Progenitor cell of endocrine pancreas (in vitro differentiated cells): ENCODE results near the gene ANGEL2. TPM values are rescaled to one million over a fixed set of nuclear protein-coding genes. Genes with fewer than 3 reads are reported as not detected.

Experiments used
- DNase-seq: peaks from one replicate; pipeline ENCODE4 v3.0.0; 2021; ENCODE audit warnings: low spot score; ENCODE audit not compliant: unreplicated experiment
- H3K27ac Mint-ChIP-seq: 2 replicates; pipeline ENCODE4 v1.8.0; 2021; ENCODE audit warnings: mild to moderate bottlenecking, moderate library complexity, mixed read lengths
- H3K27me3 Mint-ChIP-seq: 2 replicates; pipeline ENCODE4 v1.8.0; 2021; ENCODE audit warnings: mixed read lengths
- H3K36me3 Mint-ChIP-seq: 2 replicates; pipeline ENCODE4 v1.8.0; 2022; ENCODE audit warnings: mixed read lengths; ENCODE audit not compliant: insufficient read depth
- H3K4me1 Mint-ChIP-seq: 2 replicates; pipeline ENCODE4 v1.8.0; 2021; ENCODE audit warnings: low read depth, mixed read lengths
- H3K4me3 Mint-ChIP-seq: 2 replicates; pipeline ENCODE4 v1.8.0; 2021; ENCODE audit warnings: low read depth, mild to moderate bottlenecking, moderate library complexity, mixed read lengths
- H3K9me3 Mint-ChIP-seq: 2 replicates; pipeline ENCODE4 v1.8.0; 2021; ENCODE audit warnings: low read depth, mixed read lengths
- CTCF ChIP-seq: fragments of 200-600 bp; sonication (generic); IDR thresholded peaks from one replicate; pipeline ENCODE4 v1.5.0; 2021; ENCODE audit warnings: antibody characterized with exemption, mild to moderate bottlenecking; ENCODE audit not compliant: unreplicated experiment
- total RNA-seq: library from RNA; stranded (reverse); gene quantifications from 2 replicates; pipeline ENCODE4 v1.2.1, GENCODE V29; 2021

ANGEL2 gene
- total RNA-seq, 1 donor from 2014 or later = 50.6 TPM

- Mint-ChIP-seq H3K4me3 (no peak overlapping the region), H3K27me3 (no peaks in the 10 kb centered on the region), H3K27ac (no peak overlapping the region), H3K4me1 (peaks cover 6% of the 10 kb centered on the region), H3K36me3 (peaks cover 8% of the 10 kb centered on the region), H3K9me3 (no peaks in the 10 kb centered on the region)
- TF ChIP-seq CTCF = no peak
- no peak for DNase-seq
Measured at GRCh38 chr1:212990276-212990675, 25.4 kb downstream of the ANGEL2 start.

DNA sequence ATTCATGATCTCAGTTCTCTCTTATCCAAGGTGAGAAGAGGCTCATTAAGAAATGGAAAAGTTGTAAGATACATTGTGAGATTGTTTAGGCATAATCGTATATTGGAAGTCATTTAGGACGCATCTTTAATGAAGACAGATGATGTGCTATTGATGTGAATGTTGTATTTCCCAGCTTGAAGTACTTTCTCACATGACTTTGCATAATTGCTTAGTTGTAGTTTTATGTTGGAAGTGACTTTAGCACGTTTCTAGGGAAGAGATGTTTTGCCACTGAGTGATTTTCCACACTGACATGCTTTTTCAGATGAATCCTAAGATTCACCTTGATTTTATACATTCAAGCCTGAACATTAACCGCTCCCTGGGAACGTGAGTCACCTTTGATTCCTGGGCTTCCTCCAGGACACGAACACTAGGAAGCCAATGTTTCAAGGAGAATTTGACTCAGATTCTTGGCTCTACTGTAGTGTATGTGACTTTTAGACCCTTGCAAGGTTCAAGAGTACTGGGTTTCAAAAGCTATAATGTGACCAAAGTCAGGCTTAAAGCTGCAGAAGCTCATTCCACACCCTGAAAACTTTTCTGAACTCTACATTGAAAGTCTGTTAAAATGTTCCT, 27.9 kb downstream of the ANGEL2 start:
- Mint-ChIP-seq H3K36me3 (peaks cover 5% of the 10 kb centered on the region), H3K4me3 (no peak overlapping the region), H3K27me3 (no peaks in the 10 kb centered on the region), H3K4me1 (peaks cover 6% of the 10 kb centered on the region), H3K27ac (no peak overlapping the region), H3K9me3 (no peaks in the 10 kb centered on the region)
- no peak for TF ChIP-seq CTCF
- DNase-seq = no peak

GRCh38 chr1:212986551-212986950, 29.1 kb downstream of the ANGEL2 start:
- no peaks in the 10 kb centered on the region for H3K27me3 Mint-ChIP-seq
- no peaks in the 10 kb centered on the region for H3K9me3 Mint-ChIP-seq
- no peaks in the 10 kb centered on the region for H3K36me3 Mint-ChIP-seq
- H3K4me3 Mint-ChIP-seq = no peak overlapping the region
- peaks cover 6% of the 10 kb centered on the region for H3K4me1 Mint-ChIP-seq
- no peak for TF ChIP-seq CTCF
- no peak for DNase-seq
- no peak overlapping the region for H3K27ac Mint-ChIP-seq

GRCh38 chr1:212984522-212985291, 31.0 kb downstream of the ANGEL2 start:
- H3K9me3 Mint-ChIP-seq = no peaks in the 10 kb centered on the region
- H3K27me3 Mint-ChIP-seq = no peaks in the 10 kb centered on the region
- peaks cover under 1% of the 10 kb centered on the region for H3K4me1 Mint-ChIP-seq
- no peak overlapping the region for H3K4me3 Mint-ChIP-seq
- no peaks in the 10 kb centered on the region for H3K36me3 Mint-ChIP-seq
- H3K27ac Mint-ChIP-seq = no peak overlapping the region
- TF ChIP-seq CTCF = no peak
- DNase-seq = no peak

DNA sequence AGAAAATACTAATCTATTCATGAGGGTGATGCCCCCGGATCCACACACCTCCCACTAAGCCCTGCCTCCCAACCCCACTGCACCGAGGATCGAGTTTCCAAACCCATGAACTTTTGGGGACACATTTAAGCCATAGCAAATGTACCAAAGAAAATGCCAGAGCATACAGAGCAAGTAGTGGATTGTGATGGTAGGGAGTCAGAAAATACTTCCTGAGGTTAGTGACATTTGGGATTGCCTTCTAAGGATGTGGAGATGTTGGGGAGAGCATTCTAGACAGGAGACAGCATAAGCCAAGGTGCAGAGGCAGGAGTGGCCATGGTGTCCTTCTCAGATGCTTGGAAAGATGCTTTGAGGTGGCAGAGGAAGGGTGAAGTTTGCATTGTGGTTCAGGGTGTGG, 32.2 kb downstream of the ANGEL2 start:
- Mint-ChIP-seq H3K9me3 (no peaks in the 10 kb centered on the region), H3K36me3 (no peaks in the 10 kb centered on the region), H3K27me3 (no peaks in the 10 kb centered on the region), H3K27ac (no peak overlapping the region), H3K4me3 (no peak overlapping the region), H3K4me1 (no peaks in the 10 kb centered on the region)
- no peak for DNase-seq
- TF ChIP-seq CTCF = no peak
